Effector CD8-positive, alpha-beta T cell (primary cell): ENCODE results near the gene KCNA3.

Source experiments
- DNase-seq: peaks from one replicate; lab custom pipeline; 2025; lab: John Stamatoyannopoulos, UW
- total RNA-seq, 4 experiments: gene quantifications; one replicate each; lab custom pipeline; 2026; lab: John Stamatoyannopoulos, UW

The KCNA3 gene
- 123 to 226 (median 187) reads per million in 4 experiments for total RNA-seq

- peak; percentile 52 for DNase-seq
Measured at GRCh38 chr1:110674337-110675059, at the start of gene KCNA3. Gene KCNA3, minus strand, starts transcription at chr1:110674940. Its CDS starts 131 bp downstream, at chr1:110674809.

GRCh38 chr1:110722807-110723206 lies 48.1 kb upstream of the KCNA3 start:
- no peak for DNase-seq

- no peak for DNase-seq
Measured at GRCh38 chr1:110719908-110720307, 45.2 kb upstream of the KCNA3 start.

- DNase-seq: no peak
Measured at GRCh38 chr1:110718452-110718851, 43.7 kb upstream of the KCNA3 start.

- no peak for DNase-seq
Measured at GRCh38 chr1:110717179-110717578, 42.4 kb upstream of the KCNA3 start.

GRCh38 chr1:110714374-110714995 lies 39.7 kb upstream of the KCNA3 start:
- DNase-seq: no peak

GRCh38 chr1:110713221-110713620 lies 38.5 kb upstream of the KCNA3 start:
- DNase-seq: no peak

GRCh38 chr1:110710314-110710713 lies 35.6 kb upstream of the KCNA3 start:
- DNase-seq: no peak

GRCh38 chr1:110708974-110709440 lies 34.3 kb upstream of the KCNA3 start:
- DNase-seq: no peak

- no peak for DNase-seq
Measured at GRCh38 chr1:110707232-110707631, 32.5 kb upstream of the KCNA3 start.

GRCh38 chr1:110706621-110707020 lies 31.9 kb upstream of the KCNA3 start:
- DNase-seq: no peak

GRCh38 chr1:110702260-110702659 lies 27.5 kb upstream of the KCNA3 start:
- no peak for DNase-seq

- no peak for DNase-seq
Measured at GRCh38 chr1:110700767-110701166, 26.0 kb upstream of the KCNA3 start.

- no peak for DNase-seq
Measured at GRCh38 chr1:110697606-110698005, 22.9 kb upstream of the KCNA3 start.

- no peak for DNase-seq
Measured at GRCh38 chr1:110696818-110697217, 22.1 kb upstream of the KCNA3 start.

- DNase-seq: no peak
Measured at GRCh38 chr1:110690709-110691365, 16.1 kb upstream of the KCNA3 start.

- no peak for DNase-seq
Measured at GRCh38 chr1:110689868-110690267, 15.1 kb upstream of the KCNA3 start.

- DNase-seq: no peak
Measured at GRCh38 chr1:110688514-110688913, 13.8 kb upstream of the KCNA3 start.

- DNase-seq: no peak
Measured at GRCh38 chr1:110687250-110687649, 12.5 kb upstream of the KCNA3 start.

- DNase-seq: no peak
Measured at GRCh38 chr1:110686188-110686587, 11.4 kb upstream of the KCNA3 start.

- no peak for DNase-seq
Measured at GRCh38 chr1:110684491-110684890, 9.8 kb upstream of the KCNA3 start.

- no peak for DNase-seq
Measured at GRCh38 chr1:110682898-110683297, 8.2 kb upstream of the KCNA3 start.
